GM06990 (cell line): ENCODE measurements around the gene CBX1.
"Not testable (repeated sequence)": the region's sequence is repeated elsewhere in the genome, so short reads cannot be mapped to it uniquely, and the experiment has no call there.

Experiments used
- DNase-seq: peaks from one replicate; pipeline ENCODE4 v3.0.0-alpha.2; 2011; ENCODE audit not compliant: insufficient read length; ENCODE audit errors: extremely low read depth
- H3K27me3 ChIP-seq: replicated peaks from 2 replicates; pipeline ENCODE4 v1.6.0; 2011; ENCODE audit warnings: low read length; ENCODE audit not compliant: control insufficient read depth, insufficient read depth
- H3K36me3 ChIP-seq: 2 replicates; pipeline ENCODE4 v1.5.1; 2011; ENCODE audit warnings: low read length; ENCODE audit not compliant: control insufficient read depth, insufficient read depth
- H3K4me3 ChIP-seq: replicated peaks from 2 replicates; pipeline ENCODE4 v1.5.1; 2011; ENCODE audit warnings: low read depth, mild to moderate bottlenecking, control low read depth, low read length
- TF ChIP-seq, protein P1 (sequence below): IDR thresholded peaks from 2 replicates; pipeline ENCODE4 v1.5.1; 2011; ENCODE audit warnings: low read length, control low read depth, mild to moderate bottlenecking, inconsistent platforms; ENCODE audit not compliant: insufficient read depth, poor library complexity, severe bottlenecking

Gene CBX1

GRCh38 chr17:48036693-48037035 is 64.6 kb downstream of the CBX1 start:
- TF ChIP-seq, protein P1, sequence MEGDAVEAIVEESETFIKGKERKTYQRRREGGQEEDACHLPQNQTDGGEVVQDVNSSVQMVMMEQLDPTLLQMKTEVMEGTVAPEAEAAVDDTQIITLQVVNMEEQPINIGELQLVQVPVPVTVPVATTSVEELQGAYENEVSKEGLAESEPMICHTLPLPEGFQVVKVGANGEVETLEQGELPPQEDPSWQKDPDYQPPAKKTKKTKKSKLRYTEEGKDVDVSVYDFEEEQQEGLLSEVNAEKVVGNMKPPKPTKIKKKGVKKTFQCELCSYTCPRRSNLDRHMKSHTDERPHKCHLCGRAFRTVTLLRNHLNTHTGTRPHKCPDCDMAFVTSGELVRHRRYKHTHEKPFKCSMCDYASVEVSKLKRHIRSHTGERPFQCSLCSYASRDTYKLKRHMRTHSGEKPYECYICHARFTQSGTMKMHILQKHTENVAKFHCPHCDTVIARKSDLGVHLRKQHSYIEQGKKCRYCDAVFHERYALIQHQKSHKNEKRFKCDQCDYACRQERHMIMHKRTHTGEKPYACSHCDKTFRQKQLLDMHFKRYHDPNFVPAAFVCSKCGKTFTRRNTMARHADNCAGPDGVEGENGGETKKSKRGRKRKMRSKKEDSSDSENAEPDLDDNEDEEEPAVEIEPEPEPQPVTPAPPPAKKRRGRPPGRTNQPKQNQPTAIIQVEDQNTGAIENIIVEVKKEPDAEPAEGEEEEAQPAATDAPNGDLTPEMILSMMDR = no peak
- Histone ChIP-seq H3K4me3 (no peak overlapping the region; the same call in 1 of the 2 replicates), H3K36me3 (no peaks in the 10 kb centered on the region), H3K27me3 (no peaks in the 10 kb centered on the region; the same call in 1 of the 2 replicates)
- no peak for DNase-seq

- DNase-seq, H3K36me3 ChIP-seq, H3K4me3 ChIP-seq, H3K27me3 ChIP-seq: not testable (repeated sequence)
These were observed 66.5 kb downstream of the CBX1 start for GRCh38 chr17:48034734-48035133.

GRCh38 chr17:48031966-48032365 is 69.3 kb downstream of the CBX1 start:
- H3K36me3 ChIP-seq = no peaks in the 10 kb centered on the region
- H3K4me3 ChIP-seq = no peak overlapping the region
- TF ChIP-seq, protein P1 = no peak
- DNase-seq = no peak
- H3K27me3 ChIP-seq = no peaks in the 10 kb centered on the region; the same call in 1 of the 2 replicates

DNA sequence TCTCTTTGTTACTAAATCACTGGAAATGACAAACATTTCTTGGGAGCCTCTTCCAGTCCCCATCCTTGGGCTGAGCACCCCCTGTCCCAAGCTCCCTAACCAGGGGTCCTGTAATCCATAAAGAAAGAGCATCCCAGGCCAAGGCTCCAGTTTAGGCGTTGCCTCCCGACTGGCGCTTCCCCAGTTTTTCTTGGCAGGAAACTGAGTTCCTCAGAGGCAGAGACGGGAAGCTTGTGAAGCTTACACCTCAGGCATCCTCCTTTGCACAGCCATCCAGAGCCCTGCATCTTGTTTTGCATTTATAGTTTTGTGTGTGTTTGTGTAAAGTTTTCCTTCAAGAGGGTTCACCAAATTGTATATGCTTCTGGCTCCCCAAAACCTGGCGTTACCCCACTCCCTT is 70.7 kb downstream of the CBX1 start:
- H3K36me3 ChIP-seq = no peaks in the 10 kb centered on the region
- DNase-seq = no peak
- TF ChIP-seq, protein P1 = no peak
- H3K4me3 ChIP-seq = no peak overlapping the region
- no peaks in the 10 kb centered on the region; the same call in 1 of the 2 replicates for H3K27me3 ChIP-seq

- no peak overlapping the region for H3K4me3 ChIP-seq
- no peaks in the 10 kb centered on the region for H3K36me3 ChIP-seq
- TF ChIP-seq, protein P1 = no peak
- no peak for DNase-seq
- no peaks in the 10 kb centered on the region; the same call in 1 of the 2 replicates for H3K27me3 ChIP-seq
These were observed 72.5 kb downstream of the CBX1 start for GRCh38 chr17:48028736-48029135.

DNA sequence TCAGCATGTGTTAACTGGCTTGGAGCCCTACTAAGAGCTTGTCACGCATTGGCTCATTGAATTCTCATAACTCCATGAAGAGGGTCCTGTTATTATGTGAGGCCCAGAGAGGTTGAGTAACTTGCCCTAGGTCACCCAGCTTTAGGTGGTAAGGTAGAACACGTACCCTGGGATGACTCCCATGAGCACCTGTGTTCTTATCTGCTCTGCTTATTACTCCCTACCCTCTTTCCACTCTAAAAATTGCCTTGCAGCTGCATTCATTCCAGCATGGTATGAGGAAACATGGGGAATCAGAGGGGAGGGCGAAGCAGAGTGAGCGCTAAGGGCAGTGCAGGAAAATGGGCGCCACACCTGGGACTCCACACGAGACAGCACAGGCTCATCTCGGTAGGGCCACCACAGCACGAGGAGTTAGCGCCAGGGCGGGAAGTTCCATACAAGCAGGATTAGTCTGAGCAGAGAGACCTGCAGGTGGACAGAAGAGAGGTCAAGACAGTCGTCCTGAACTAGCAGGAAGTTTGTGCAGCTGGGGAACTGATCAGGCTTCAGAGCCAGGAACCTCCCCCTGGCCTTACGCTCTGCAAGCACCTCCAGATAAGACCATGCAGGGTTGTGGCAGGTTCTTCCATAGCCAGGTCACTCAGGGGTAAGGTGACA is 73.8 kb downstream of the CBX1 start:
- no peak overlapping the region for H3K4me3 ChIP-seq
- no peaks in the 10 kb centered on the region; the same call in 1 of the 2 replicates for H3K27me3 ChIP-seq
- TF ChIP-seq, protein P1 = no peak
- DNase-seq = no peak
- H3K36me3 ChIP-seq = no peaks in the 10 kb centered on the region
